Stimulated activated CD4-positive, alpha-beta T cell treated with anti-CD3 and anti-CD28 coated beads, Interleukin-15, amount 100 ng/mL, for 48 hours (primary cell): ENCODE results near the gene C11orf21.

ENCODE experiments used
- DNase-seq, 2 donors: peaks; one replicate each; pipeline ENCODE4 v3.0.0-alpha.2; 2020; ENCODE audit warnings: low read depth in 2 of 2

Gene C11orf21

GRCh38 chr11:2320568-2321310 is 19.0 kb upstream of the C11orf21 start:
- DNase-seq: no peak

GRCh38 chr11:2319791-2320472 is 18.2 kb upstream of the C11orf21 start:
- no peak for DNase-seq

- no peak for DNase-seq
Measured at GRCh38 chr11:2318707-2319106, 17.0 kb upstream of the C11orf21 start.

- no peak for DNase-seq
Measured at GRCh38 chr11:2318123-2318522, 16.4 kb upstream of the C11orf21 start.

- DNase-seq: no peak
Measured at GRCh38 chr11:2317354-2318050, 15.8 kb upstream of the C11orf21 start.

GRCh38 chr11:2316963-2317244 is 15.2 kb upstream of the C11orf21 start:
- no peak for DNase-seq

- no peak for DNase-seq
Measured at GRCh38 chr11:2316169-2316962, 14.6 kb upstream of the C11orf21 start.

GRCh38 chr11:2315395-2316168 is 13.9 kb upstream of the C11orf21 start:
- no peak for DNase-seq

- DNase-seq: no peak
Measured at GRCh38 chr11:2314525-2315394, 13.0 kb upstream of the C11orf21 start.

- no peak for DNase-seq
Measured at GRCh38 chr11:2314136-2314524, 12.4 kb upstream of the C11orf21 start.

GRCh38 chr11:2313051-2313951 is 11.6 kb upstream of the C11orf21 start:
- no peak for DNase-seq

- DNase-seq: no peak
Measured at GRCh38 chr11:2312232-2313042, 10.7 kb upstream of the C11orf21 start.

GRCh38 chr11:2311353-2312133 is 9.8 kb upstream of the C11orf21 start:
- no peak for DNase-seq

GRCh38 chr11:2310786-2311352 is 9.2 kb upstream of the C11orf21 start:
- no peak for DNase-seq

GRCh38 chr11:2310073-2310785 is 8.5 kb upstream of the C11orf21 start:
- DNase-seq: no peak

- DNase-seq: no peak
Measured at GRCh38 chr11:2309251-2310072, 7.7 kb upstream of the C11orf21 start.
